Eye (tissue), 1 donor: ENCODE results near the gene LTBP1.

Source experiments
- DNase-seq: peaks from one replicate; pipeline ENCODE4 v3.0.0-alpha.2; 2015

LTBP1 gene

DNA sequence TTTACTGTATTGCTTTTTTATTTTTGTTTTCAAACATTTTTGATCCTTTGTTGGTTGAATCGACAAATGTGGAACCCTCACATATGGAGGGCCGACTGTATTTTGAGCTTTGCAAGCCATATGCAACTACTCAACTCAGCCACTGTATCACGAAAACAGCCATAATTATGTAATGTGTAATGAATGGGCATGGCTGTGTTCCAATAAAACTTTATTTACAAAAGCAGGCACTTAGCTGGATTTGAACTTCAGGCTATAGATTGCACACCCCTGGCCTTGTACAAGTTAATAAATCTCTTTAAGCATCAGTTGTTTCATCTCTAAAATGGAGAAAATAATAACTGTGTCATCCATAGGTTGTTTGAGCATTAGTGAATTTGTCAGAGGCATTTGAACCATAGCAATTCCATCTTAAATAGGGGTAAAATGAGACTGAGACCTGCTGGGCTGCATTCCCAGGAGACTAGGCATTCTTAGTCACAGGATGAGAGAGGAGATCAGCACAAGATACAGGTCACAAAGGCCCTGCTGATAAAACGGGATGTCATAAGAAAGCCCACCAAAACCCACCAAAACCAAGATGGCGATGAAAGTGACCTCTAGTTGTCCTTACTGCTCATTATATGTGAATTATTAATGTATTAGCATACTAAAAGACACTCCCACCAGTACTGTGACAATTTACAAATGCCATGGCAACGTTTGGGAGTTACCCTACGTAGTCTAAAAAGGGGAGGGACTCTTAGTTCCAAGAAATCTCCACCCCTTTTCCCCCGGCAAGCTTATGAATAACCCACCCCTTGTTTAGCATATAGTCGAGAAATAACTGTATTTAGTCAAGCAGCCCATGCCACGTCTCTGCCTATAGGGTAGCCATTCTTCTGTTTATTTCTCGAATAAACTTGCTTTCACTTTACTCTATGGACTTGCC, 13.7 kb upstream of the LTBP1 start:
- no peak for DNase-seq

DNA sequence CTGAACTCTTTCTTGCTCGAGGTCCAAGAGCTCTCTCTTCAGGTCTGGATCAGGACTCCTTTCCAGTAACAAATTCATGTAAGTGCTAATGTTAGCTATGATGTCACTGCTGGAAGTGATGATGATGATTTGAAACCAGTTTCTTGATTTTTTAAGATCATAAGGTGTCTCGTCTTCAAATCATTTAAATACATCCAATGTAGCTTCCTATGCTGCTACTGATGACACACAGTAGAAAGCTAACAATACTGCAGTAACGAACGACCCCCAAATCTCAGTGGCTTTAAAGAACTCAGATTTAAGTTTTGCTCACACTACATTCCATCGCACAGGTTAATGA, 13.0 kb upstream of the LTBP1 start:
- DNase-seq = no peak

DNA sequence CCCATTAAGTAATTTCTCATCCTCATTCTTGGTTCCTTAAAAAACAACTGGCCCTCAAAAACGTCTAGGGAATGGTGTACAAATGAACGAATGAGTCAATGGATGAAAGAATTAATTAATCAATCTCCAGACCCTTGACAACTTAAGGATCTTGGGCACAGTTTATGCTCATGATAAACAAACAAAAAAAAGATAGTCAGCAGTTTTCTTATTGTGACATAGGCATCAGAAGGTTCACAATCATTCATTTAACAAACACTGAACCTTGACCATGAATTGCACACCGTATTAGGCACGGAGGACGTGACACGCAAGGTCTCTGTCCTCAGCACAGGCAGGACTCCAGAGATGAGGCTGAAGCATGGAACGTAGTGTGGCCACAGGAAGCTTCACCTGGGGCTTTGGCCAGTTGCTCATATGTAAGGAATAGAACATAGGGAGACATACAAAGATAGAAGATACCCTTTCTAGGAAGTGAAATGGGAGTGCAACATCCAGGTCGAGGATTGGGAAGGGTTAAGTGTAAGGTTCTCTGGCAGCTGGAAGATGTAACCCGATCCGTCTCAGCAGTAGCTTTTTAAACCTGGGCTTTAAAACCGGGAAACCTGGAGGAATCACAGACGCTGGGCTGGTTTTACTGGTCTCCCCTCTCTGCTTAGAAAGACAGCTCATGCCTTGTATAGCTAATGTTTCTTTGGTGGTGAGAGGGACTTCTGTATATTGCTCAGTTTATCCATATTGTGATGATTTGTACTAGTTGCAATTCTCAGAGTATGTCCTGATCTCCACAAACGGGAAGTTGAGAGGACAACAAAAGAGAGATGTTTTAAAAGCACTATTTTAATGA, 8.9 kb upstream of the LTBP1 start:
- peak; percentile 57 for DNase-seq

DNA sequence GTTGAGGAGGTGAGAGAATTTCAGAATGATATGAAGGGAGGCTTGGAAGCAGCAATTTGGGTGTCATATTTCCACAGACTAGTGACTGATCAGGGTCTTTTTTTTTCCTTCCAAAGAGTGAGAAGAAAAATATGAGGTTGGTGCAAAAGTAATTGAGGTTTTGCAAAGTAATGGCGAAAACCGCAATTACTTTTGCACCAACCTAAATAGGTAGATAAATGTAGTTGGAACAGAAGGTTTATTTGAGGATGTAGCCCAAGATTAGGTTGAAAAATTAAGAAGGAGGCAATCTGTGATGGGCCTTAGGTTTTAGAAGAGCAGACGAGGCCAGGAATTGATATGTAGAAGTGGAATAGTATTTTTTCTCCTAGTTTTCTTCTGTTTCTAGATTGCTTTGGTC, 7.8 kb upstream of the LTBP1 start:
- DNase-seq = no peak

DNA sequence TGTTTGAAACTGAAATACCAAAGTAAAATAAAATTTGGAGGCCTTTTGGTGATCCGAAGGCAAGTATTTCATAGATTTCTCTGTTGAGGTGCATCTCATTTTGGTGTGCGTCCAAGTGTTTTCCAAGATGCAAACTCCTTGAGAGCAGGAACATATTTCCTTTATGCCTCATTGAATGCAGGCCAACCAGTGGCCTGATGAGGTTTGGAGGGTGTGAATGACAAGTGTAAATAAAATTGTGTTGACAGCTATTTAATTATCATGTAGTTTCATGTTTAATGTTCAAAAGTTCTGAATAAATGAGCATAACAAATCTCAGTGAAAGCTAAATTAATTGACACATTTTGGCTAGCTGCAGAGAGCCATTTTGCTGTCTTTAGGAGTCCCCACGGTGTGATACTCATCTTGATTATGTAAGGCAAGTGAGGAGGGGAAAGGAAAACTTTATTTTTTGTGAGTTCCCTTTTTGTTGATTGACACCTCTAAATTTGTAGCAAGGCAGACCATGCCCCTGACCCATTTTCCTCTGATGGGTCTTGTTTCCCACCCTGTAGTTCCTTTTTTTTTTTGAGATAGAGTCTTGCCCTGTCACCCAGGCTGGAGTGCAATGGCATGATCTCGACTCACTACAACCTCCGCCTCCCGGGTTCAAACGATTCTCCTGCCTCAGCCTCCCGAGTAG, 6.3 kb upstream of the LTBP1 start:
- no peak for DNase-seq

DNA sequence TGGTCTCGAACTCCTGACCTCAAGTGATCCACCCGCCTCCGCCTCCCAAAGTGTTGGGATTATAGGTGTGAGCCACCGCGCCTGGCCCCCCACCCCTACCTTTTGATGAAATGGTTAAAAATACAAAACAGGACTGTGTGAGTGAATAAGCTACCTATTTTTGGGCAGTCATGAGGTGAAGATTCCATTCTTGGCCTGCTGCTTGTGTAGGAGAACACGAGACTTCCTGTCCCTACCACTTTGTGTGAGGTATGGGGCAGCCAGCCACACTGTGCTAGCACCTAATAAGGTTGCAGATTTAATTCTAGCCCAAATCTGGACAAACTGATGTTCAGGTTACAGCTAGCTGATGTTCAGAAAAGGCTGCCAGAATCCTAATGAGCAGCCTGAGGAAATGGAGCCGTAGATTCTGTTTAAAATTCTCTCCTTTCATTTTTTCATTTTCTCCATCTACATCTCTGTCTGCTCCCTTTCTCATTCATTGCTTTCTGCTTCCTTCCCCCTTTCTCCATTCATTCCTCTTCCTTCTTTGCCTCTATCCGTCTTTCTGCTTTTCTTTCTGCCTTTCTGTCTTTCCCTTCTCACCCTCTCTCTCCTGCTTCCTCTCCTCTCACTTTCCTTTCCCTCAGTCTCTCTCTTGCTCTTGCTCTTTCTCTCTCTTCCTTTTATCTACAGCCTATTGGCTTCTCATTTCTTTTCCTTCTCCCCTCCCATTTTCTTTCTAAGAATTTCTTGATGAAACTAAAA, 4.6 kb upstream of the LTBP1 start:
- DNase-seq = no peak

DNA sequence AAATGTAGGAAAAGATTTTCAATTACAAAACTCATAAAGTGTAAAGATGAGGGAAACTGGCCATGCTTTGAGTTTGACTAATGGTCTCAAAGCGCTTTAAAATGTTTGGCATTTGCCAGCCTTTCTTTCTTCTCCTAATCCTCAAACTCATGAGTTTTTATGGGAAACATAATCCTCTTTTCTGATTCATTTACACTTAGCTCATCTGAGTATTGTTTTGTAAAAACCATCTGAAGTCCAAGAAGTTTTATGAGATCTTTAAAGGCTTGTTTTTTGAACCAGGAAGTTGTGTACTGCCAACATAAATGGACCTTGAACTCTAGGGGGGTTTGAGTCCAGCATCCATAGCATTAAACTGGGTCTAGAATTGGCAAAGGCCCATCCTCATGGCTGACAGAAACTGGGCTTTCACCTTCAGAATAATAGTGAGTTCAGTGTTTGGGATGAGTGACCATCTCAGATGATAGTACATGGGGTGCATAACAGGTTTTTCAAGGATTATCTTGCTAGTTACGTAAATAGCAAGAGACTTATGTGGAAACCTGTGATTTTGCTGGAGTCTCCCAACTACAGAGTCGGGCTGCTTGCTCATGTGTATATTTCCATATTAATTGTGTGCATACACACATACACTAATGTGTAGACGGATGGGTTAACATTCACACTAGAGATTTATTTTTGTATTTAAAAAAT, 3.8 kb upstream of the LTBP1 start:
- DNase-seq = no peak

DNA sequence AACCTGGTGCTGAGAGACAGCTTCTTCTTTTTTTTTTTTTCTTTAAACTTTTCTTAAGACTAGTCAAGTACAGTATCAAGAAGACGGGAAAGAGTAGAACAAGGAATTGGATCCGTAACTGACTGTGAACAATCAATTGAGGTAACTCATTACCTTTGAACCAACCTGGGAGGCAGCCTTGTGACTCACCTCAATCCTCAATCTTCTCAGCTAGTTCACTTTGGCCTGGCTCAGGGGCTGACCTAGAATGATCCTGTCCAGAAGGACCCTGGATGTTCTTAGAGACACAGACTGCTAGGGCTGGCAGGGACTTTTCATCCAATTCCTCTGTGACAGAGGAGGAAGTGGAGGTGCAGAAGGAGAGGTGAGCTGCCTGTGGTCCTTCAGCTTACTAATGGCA, 1.5 kb upstream of the LTBP1 start:
- DNase-seq = no peak

DNA sequence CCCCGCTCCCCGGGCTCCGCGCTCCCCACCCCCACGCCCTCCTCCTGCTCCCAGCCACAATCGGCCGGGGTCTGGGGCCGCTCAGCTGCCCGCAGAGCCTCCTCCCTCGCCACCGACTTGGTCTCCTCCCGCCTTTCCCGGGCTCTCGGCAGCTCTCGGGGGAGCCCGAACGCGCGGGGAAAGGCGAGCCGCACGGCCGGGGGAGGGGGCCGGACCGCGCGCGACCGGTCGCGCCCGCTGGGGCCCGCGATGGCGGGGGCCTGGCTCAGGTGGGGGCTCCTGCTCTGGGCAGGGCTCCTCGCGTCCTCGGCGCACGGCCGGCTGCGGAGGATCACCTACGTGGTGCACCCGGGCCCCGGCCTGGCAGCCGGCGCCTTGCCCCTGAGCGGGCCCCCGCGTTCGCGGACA, 327 bp downstream of the LTBP1 start:
- DNase-seq = peak; percentile 76

DNA sequence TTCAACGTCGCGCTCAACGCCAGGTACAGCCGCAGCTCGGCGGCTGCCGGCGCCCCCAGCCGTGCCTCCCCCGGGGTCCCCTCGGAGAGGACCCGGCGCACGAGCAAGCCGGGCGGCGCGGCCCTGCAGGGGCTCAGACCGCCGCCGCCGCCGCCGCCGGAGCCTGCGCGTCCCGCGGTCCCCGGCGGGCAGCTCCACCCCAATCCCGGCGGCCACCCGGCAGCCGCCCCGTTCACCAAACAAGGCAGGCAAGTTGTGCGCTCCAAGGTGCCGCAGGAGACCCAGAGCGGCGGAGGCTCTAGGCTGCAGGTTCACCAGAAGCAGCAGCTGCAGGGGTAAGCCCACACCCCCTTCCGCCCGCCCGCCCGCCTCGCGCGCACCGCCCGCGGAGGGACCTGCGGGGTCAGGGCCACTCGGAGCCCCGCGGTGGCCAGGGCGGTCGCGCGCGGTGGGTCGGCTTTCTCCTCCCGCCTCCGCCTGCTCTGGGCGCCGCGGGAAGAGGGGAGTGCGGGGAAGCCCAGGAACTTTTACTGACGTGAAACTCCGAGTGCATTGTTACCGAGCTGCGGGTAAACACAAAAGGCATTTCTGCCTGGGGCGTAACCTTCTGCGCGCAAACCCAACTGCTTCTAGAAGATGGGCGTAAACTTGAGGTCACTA, 861 bp downstream of the LTBP1 start:
- DNase-seq = peak; percentile 82

DNA sequence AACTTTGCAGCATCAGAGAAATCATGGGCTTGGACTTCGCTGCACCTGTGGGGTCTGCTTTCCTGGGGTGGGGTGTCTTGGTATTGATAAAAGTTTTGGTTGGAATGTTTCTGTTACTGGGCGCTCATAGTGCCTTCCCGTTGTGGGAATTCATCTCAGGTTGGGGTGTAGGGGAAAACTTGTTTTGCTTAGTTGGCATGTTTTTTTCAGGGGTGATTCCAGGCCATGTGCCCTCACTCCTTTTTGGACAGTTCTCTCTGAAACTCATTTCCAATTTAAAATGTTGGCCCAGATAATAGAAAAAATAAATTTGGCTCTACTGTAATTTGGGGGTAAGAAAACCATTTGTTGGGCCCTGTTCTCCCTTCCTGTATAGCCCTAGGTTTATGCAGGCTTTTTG, 1.5 kb downstream of the LTBP1 start:
- DNase-seq = no peak

DNA sequence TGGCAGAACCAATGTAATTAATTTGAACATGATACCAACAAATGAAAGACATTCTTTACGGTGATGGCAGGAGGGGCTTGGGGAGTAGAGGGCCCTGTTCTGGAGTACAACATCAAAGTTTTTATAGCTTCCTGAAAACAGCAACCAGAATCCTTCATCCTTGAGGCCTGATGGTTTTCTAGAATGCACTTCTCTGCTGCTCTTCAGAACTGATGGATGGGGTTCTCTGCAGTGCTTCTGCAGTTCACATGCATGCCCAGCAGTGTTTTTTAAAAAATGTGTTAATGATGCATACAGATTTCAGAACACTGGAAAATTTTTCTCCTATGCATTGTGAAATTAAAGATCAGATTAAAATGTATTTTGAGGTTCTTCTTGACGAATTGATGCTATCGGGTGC, 2.5 kb downstream of the LTBP1 start:
- no peak for DNase-seq

DNA sequence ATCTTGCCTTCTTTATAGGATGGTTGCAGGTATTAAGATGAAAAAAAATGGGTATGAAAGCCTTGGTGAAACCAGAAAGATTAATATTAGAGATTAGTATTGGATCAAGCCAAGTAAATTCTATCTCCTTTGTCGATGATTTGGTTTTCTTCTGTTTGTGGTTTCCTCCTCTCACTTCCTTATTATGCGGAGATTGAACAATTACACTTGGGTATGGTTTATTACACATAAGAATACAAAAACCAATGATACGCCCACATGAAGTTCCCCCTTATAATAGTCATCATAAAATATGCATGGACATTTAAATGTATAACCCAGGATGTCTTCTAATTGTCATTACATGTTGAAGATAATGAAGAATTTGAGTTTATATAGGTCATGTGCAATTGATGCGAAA, 4.9 kb downstream of the LTBP1 start:
- DNase-seq = no peak

DNA sequence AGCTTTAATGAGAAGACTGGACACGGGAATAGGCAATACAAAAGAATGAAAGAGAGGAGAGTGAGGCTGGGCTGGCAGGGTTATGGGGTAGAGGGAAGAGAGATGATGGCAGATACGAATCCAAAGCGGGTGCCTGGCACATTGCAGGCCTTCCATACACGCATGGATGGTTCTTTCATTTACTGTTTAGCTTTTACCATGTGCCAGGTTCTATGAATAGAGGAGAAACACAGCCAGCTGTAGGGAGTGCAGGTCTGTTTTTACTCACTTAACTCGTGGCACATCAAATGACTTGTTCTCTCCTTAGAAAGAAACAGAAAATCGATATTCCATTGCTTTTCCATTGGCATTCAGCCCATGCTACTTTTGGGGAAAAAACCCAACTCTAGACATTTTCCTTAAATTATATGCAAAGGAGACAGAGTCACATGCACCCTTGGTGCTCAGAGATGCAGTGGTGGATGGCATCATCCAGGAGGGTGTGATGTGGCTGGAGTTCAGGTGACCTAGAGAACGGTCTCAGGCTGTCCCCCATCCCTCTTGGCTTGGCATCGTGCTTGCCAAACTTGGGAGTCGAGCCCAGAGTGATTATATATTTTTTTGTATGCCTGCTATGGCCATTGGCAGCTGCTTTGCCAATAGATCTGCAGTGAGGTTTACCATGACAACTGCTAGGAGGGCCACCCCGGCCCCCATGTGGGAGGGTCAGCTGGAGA, 6.2 kb downstream of the LTBP1 start:
- no peak for DNase-seq

DNA sequence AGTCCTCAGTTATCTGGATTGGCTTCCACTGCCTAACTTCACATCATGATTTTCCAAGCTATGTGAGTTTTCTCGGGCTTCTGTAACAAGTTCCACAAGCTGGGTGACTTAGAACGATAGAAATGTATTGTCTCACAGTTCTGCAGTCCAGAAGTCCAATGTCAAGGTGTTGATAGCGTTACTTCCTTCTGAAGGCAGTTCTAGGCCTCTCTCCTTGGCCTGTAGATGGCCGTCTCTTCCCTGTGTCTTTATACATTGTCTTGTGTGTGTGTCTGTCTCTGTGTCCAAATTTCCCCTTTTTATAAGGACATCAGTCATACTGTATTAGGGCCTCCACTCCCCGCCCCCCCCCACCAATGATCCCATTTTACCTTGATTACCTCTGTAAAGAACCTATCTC, 7.5 kb downstream of the LTBP1 start:
- no peak for DNase-seq

DNA sequence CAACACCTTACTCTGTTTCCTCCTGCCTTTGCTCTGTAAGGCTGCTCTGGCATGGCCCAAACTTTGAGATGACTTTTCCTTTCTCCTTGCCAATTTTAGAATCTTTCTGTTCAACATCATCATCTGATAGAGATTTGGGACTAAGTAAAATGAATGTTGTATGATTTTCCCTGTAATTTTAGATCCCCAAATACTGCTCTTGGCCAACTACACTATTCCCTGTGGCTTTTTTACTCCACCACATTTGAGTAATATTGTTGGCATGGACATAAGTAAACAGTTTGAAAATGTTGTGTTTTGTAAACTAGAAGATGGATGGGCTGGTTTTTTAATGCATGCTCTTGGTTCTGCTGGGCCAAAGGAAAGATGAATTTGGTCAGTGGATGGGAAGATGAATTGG, 12.1 kb downstream of the LTBP1 start:
- DNase-seq = no peak

DNA sequence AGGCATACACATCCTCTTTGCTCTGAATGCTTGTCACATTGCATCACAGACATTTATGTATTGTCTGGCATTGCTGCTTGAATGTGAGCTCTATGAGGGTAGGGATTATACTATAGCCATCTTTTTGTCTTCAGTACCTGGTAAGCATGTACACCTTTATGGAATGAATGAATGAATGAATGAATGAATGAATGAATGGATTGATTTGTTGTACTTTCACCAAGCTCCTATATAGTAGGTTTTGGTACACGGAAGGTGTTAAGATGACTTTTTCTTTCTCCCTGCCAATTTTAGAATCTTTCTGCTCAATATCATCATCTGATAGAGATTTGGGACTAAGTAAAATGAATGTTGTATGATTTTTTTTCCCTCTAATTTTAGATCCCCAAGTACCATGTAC, 13.5 kb downstream of the LTBP1 start:
- no peak for DNase-seq

DNA sequence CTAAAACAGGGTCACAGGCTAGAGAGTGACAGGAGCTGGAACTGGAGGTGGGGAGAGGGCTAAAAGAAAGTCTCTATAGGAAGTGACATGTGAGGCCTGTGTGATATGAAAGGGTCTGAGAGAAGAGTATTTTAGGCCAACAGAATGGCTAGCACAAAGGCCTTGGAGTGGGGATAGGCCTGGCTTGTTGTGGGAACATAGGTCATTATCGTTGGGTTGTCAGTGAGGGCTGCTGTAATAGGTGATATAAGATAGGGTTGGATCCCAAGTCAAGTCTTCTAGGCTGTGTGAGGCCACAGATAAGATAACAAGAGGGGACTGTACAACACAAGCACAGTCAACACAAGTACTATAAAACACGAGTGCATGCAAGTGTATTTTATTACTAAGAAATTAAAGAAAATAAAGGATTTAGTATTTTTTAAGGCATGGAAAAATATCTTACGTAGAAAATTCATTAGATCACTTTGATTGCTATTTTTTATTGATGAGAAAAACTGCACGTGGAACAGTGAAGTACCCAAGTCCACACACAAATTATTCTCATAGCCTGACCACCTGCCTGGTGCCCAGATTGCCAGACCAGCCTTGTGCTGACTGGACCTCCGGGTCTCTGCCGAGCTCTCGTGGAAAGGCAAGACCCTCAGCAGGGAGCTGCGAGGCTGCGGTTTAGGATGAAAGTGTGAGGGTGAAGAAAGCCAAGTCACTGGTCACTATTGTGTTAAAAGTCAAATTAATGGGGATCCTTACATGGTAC, 14.1 kb downstream of the LTBP1 start:
- DNase-seq = no peak

DNA sequence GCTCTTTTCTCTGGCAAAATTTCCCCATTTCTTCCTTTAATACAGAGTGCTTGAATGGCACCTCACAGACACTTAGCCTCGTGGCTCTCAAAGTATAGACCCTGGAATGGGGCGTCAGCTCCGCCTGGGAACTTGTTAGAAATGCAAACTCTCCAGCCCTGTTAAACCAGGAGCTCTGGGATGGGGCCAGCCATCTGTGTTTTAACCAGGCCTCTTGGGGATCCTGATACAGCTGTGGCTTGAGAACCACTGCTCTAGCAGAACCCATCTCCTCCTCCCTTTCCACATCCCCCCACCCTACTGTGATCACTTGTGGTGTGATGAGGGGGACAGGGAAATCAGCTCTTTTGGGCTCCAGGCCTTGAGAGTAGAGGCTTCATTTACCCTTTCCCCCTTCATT, 15.9 kb downstream of the LTBP1 start:
- DNase-seq = no peak

DNA sequence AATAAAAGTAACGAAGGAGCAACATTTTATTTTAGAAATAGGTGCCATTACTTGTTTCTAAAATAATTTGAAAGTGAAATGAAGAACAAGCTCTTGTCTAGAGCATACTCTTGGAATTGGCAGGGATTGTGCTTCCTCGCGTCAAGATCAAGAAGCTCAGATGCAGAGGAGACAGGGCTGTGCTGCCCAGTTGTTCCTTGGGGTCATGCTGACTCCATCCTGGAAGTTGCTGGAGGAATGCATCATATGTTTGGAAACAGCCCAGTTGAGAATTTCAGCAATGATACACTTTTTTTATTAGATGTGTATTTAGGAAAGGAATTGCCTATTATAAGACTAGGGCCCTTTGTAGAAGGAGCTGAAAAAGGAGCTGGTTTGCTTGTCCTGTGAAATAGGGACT, 17.2 kb downstream of the LTBP1 start:
- no peak for DNase-seq
